HCT116 (cell line): ENCODE measurements around the gene CAPZB. TPM values are rescaled to one million over a fixed set of nuclear protein-coding genes. Genes with fewer than 3 reads are reported as not detected.

Source experiments
- ATAC-seq: fragments of 200-7000 bp; cut with Tn5 transposase; 2 replicates; pipeline ENCODE4 v1.9.1; 2020; ENCODE audit warnings: mild to moderate bottlenecking, moderate library complexity
- BruUV-seq: library from RNA; stranded (reverse); fragments of 400-500 nt; replicated peaks from 2 replicates; lab custom pipeline; 2021; lab: Mats Ljungman, UMichigan
- CTCF ChIA-PET: fragments of 300-600 bp; sonication (Branson Sonifier 250); formaldehyde crosslinking; loops from one replicate; lab custom pipeline; 2021; ENCODE audit warnings: antibody characterized with exemption; lab: Charles Lee
- POLR2A ChIA-PET: fragments of 300-600, 350-600 bp; sonication (Branson Sonifier 250); formaldehyde crosslinking; loops from one replicate; lab custom pipeline; 2021; ENCODE audit warnings: antibody characterized with exemption; lab: Charles Lee
- RAD21 ChIA-PET, 2 experiments: fragments of 300-600 bp; sonication (Branson Sonifier 250); formaldehyde crosslinking; loops; one replicate each; lab custom pipeline; 2023; ENCODE audit warnings: low total read pairs in 2 of 2; ENCODE audit not compliant: uncharacterized antibody in 2 of 2, unreplicated experiment in 2 of 2, low non-redundant PET in 1 of 2; lab: Charles Lee
- DNase-seq: peaks from one replicate; pipeline ENCODE4 v3.0.0-alpha.2; 2010; ENCODE audit warnings: low read depth, low spot score
- H2AFZ ChIP-seq: fragments of 200-600 bp; shearing (Covaris generic), sonication (generic); 2 replicates; pipeline ENCODE4 v1.6.1; 2017; ENCODE audit warnings: low read depth, mixed run types, mixed read lengths, antibody characterized with exemption, low read length; ENCODE audit not compliant: poor library complexity, severe bottlenecking
- H3K27ac ChIP-seq: 2 replicates; pipeline ENCODE4 v1.5.1; 2012; ENCODE audit warnings: low read depth, low read length
- H3K27me3 ChIP-seq: fragments of 200-600 bp; sonication (generic); 2 replicates; pipeline ENCODE4 v1.6.1; 2016; ENCODE audit warnings: mixed run types, low read length, mixed read lengths; ENCODE audit not compliant: insufficient read depth
- H3K36me3 ChIP-seq, 2 experiments: fragments of 200-500 bp in 1 of 2; fragments of 200-600 bp in 1 of 2; sonication (Bioruptor generic) in 1 of 2; sonication (generic) in 1 of 2; 2 replicates each; pipeline versions ENCODE4 v1.5.1 to v1.6.1; 2014 to 2016; ENCODE audit warnings: low read length in 2 of 2, inconsistent platforms in 1 of 2, mixed read lengths in 1 of 2, mixed run types in 1 of 2; ENCODE audit not compliant: insufficient read depth in 2 of 2, control insufficient read depth in 1 of 2
- H3K4me1 ChIP-seq, 2 experiments: fragments of 200-600 bp in 1 of 2; sonication (generic) in 1 of 2; 2 replicates each; pipeline versions ENCODE4 v1.5.1 to v1.6.1; 2012 to 2017; ENCODE audit warnings: low read length in 2 of 2, inconsistent platforms in 1 of 2, mild to moderate bottlenecking in 1 of 2, mixed read lengths in 1 of 2, mixed run types in 1 of 2, moderate library complexity in 1 of 2; ENCODE audit not compliant: insufficient read depth in 2 of 2, control insufficient read depth in 1 of 2
- H3K4me2 ChIP-seq: fragments of 200-600 bp; sonication (generic); 2 replicates; pipeline ENCODE4 v1.6.1; 2017; ENCODE audit warnings: mixed run types, low read length, mixed read lengths
- H3K4me3 ChIP-seq, 2 experiments: fragments of 200-600 bp in 1 of 2; sonication (generic) in 1 of 2; replicated peaks in 1 of 2; 2 replicates each; pipeline ENCODE4 v1.5.1; 2011 to 2016; ENCODE audit warnings: low read length in 2 of 2, control low read depth in 1 of 2, low read depth in 1 of 2, mild to moderate bottlenecking in 1 of 2, mixed read lengths in 1 of 2, mixed run types in 1 of 2
- H3K79me2 ChIP-seq: fragments of 200-600 bp; sonication (generic); 2 replicates; pipeline ENCODE4 v1.6.1; 2017; ENCODE audit warnings: mild to moderate bottlenecking, mixed run types, low read length, moderate library complexity, mixed read lengths; ENCODE audit not compliant: insufficient read depth
- H3K9ac ChIP-seq: fragments of 200-600 bp; sonication (generic); 2 replicates; pipeline ENCODE4 v1.6.1; 2016; ENCODE audit warnings: low read length, mixed read lengths
- H3K9me2 ChIP-seq: fragments of 200-600 bp; sonication (generic), shearing (Covaris generic); 2 replicates; pipeline ENCODE4 v1.6.1; 2017; ENCODE audit warnings: mixed run types, mild to moderate bottlenecking, moderate library complexity; ENCODE audit not compliant: insufficient read depth
- H3K9me3 ChIP-seq, 2 experiments: fragments of 200-500 bp in 1 of 2; fragments of 200-600 bp in 1 of 2; sonication (Bioruptor generic) in 1 of 2; sonication (generic) in 1 of 2; 2 replicates each; pipeline ENCODE4 v1.6.1; 2014 to 2017; ENCODE audit warnings: low read length in 2 of 2, mixed read lengths in 2 of 2, inconsistent platforms in 1 of 2, low read depth in 1 of 2, mild to moderate bottlenecking in 1 of 2, mixed run types in 1 of 2, moderate library complexity in 1 of 2; ENCODE audit not compliant: control insufficient read depth in 1 of 2, insufficient read depth in 1 of 2
- H4K20me1 ChIP-seq: fragments of 200-600 bp; sonication (generic), shearing (Covaris generic); 2 replicates; pipeline ENCODE4 v1.6.1; 2017; ENCODE audit warnings: mixed run types, mild to moderate bottlenecking, moderate library complexity; ENCODE audit not compliant: insufficient read depth
- CBX3 ChIP-seq: IDR thresholded peaks from 2 replicates; pipeline ENCODE4 v1.6.1; 2012; ENCODE audit warnings: low read depth
- EGR1 ChIP-seq: IDR thresholded peaks from 2 replicates; pipeline ENCODE4 v1.6.1; 2012; ENCODE audit warnings: low read depth
- ELF1 ChIP-seq: IDR thresholded peaks from 2 replicates; pipeline ENCODE4 v1.6.1; 2012; ENCODE audit warnings: low read depth, borderline replicate concordance
- EZH2 ChIP-seq: fragments of 200-600 bp; sonication (generic); IDR thresholded peaks from 2 replicates; pipeline ENCODE4 v1.6.1; 2017; ENCODE audit warnings: antibody characterized with exemption, mixed run types
- FOSL1 ChIP-seq: IDR thresholded peaks from 2 replicates; pipeline ENCODE4 v1.6.1; 2012; ENCODE audit warnings: low read depth
- JUND ChIP-seq: IDR thresholded peaks from 2 replicates; pipeline ENCODE4 v1.6.1; 2012
- RAD21 ChIP-seq: IDR thresholded peaks from 2 replicates; pipeline ENCODE4 v1.6.1; 2012; ENCODE audit warnings: low read depth, mild to moderate bottlenecking
- SP1 ChIP-seq: IDR thresholded peaks from 2 replicates; pipeline ENCODE4 v1.6.1; 2012; ENCODE audit warnings: low read depth
- YY1 ChIP-seq: IDR thresholded peaks from 2 replicates; pipeline ENCODE4 v1.6.1; 2011; ENCODE audit warnings: low read length, low read depth, moderate library complexity, mild to moderate bottlenecking; ENCODE audit not compliant: insufficient replicate concordance; ENCODE audit errors: extremely low read depth
- ZFX ChIP-seq: fragments of 450-650 bp; IDR thresholded peaks from 2 replicates; pipeline ENCODE4 v1.6.1; 2017
- intact Hi-C: fragments of 100-400 bp; cut with micrococcal nuclease; formaldehyde crosslinking; loops from 2 replicates; pipeline ENCODE4 v1.10.0; 2022
- total RNA-seq: library from RNA; stranded (reverse); gene quantifications from one replicate; pipeline ENCODE4 v1.2.1, GENCODE V29; 2021; ENCODE audit not compliant: unreplicated experiment
- TF ChIP-seq, protein P1 (sequence below), 3 experiments: fragments of 200-600 bp in 1 of 3; sonication (generic) in 1 of 3; IDR thresholded peaks in 2 of 3; conservative IDR thresholded peaks in 1 of 3; 2 replicates each; pipeline ENCODE4 v1.5.1; 2012 to 2017; ENCODE audit warnings: low read depth in 2 of 3, low read length in 2 of 3, antibody characterized with exemption in 1 of 3, borderline replicate concordance in 1 of 3, control low read depth in 1 of 3, mild to moderate bottlenecking in 1 of 3, mixed read lengths in 1 of 3, mixed run types in 1 of 3, moderate library complexity in 1 of 3; ENCODE audit not compliant: insufficient read depth in 1 of 3
- TF ChIP-seq, protein P2 (sequence below): IDR thresholded peaks from 2 replicates; pipeline ENCODE4 v1.6.1; 2012; ENCODE audit warnings: low read depth

The CAPZB gene
- total RNA-seq, 1 experiment from 2014 or later = 203 TPM

DNA sequence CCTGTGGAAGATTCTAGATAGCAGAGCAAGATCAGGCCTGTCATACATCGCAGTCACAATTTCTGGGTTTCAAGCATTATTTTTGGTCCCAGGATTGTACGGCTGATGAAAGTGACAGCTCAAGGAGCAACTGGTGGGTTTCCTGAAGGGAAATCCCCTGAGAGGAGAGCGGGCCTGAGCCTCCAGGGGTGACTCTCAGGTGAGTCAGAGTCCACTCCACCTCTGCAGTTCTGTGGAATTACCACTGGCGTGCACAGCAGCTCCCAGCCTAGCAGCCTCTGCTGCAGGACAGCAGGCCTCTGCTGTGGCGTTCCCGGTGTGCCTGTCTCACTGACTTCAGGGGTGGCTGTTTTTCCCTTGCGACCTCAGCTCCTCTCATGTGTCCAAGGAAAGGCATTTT, 148.8 kb downstream of the CAPZB start:
- DNase-seq = no peak

DNA sequence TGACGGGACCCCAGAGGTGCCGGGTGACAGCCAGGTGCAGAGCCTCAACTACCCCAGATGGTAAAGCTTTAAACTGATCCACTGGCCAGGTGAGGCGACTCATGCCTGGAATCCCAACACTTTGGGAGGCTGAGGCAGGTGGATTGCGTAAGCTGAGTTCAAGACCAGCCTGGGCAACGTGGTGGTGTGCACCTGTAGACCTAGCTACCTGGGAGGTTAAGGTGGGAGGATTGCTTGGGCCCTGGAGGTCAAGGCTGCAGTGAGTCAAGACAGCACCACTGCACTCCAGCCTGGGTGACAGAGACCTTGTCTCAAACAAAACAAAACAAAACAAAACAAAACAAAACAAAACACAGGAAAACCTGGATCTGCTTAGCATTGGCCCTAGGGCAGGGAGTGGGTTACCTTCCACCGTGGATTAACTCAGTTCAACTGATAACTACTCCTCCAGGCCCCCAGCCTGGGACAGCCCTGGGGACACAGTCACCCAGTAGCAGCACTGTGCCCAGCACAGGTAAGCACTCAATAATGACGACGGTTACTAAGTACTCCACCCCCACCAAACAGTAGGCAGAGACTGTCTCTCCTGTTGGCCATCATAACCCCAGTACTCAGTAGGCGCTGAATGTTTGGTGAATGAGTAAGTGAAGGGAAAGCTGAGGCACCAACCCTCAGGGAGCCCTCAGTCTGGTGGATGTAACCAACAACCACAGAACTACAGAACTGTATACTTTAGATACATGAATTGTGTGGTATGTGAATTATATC, 151.6 kb downstream of the CAPZB start:
- no peaks in the 10 kb centered on the region for H3K36me3 ChIP-seq
- ChIA-PET POLR2A (no interaction called here), CTCF (no interaction called here)
- intact Hi-C loops = no loop called here
- no peak overlapping the region for H3K27ac ChIP-seq
- no TSS peak for BruUV-seq
- H2AFZ ChIP-seq = no peak overlapping the region
- H3K4me2 ChIP-seq = peak overlapping the region; percentile 22
- no peak for DNase-seq
- no peaks in the 10 kb centered on the region for H3K79me2 ChIP-seq
- no peak overlapping the region for H3K9ac ChIP-seq
- no peaks in the 10 kb centered on the region for H3K27me3 ChIP-seq
- TF ChIP-seq SP1 (no peak), FOSL1 (no peak), ZFX (no peak), RAD21 (no peak), ELF1 (no peak), YY1 (no peak)
- TF ChIP-seq, protein P1, sequence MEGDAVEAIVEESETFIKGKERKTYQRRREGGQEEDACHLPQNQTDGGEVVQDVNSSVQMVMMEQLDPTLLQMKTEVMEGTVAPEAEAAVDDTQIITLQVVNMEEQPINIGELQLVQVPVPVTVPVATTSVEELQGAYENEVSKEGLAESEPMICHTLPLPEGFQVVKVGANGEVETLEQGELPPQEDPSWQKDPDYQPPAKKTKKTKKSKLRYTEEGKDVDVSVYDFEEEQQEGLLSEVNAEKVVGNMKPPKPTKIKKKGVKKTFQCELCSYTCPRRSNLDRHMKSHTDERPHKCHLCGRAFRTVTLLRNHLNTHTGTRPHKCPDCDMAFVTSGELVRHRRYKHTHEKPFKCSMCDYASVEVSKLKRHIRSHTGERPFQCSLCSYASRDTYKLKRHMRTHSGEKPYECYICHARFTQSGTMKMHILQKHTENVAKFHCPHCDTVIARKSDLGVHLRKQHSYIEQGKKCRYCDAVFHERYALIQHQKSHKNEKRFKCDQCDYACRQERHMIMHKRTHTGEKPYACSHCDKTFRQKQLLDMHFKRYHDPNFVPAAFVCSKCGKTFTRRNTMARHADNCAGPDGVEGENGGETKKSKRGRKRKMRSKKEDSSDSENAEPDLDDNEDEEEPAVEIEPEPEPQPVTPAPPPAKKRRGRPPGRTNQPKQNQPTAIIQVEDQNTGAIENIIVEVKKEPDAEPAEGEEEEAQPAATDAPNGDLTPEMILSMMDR (IDR thresholded peaks at IDR 0.05 in 2 of 3, conservative IDR thresholded peaks at IDR 0.05 in 1 of 3; ENCODE audit: borderline replicate concordance in 1 of 3, insufficient read depth in 1 of 3, low read depth in 2 of 3, low read length in 2 of 3) = no peak
- TF ChIP-seq, protein P2, sequence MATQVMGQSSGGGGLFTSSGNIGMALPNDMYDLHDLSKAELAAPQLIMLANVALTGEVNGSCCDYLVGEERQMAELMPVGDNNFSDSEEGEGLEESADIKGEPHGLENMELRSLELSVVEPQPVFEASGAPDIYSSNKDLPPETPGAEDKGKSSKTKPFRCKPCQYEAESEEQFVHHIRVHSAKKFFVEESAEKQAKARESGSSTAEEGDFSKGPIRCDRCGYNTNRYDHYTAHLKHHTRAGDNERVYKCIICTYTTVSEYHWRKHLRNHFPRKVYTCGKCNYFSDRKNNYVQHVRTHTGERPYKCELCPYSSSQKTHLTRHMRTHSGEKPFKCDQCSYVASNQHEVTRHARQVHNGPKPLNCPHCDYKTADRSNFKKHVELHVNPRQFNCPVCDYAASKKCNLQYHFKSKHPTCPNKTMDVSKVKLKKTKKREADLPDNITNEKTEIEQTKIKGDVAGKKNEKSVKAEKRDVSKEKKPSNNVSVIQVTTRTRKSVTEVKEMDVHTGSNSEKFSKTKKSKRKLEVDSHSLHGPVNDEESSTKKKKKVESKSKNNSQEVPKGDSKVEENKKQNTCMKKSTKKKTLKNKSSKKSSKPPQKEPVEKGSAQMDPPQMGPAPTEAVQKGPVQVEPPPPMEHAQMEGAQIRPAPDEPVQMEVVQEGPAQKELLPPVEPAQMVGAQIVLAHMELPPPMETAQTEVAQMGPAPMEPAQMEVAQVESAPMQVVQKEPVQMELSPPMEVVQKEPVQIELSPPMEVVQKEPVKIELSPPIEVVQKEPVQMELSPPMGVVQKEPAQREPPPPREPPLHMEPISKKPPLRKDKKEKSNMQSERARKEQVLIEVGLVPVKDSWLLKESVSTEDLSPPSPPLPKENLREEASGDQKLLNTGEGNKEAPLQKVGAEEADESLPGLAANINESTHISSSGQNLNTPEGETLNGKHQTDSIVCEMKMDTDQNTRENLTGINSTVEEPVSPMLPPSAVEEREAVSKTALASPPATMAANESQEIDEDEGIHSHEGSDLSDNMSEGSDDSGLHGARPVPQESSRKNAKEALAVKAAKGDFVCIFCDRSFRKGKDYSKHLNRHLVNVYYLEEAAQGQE = no peak
- TF ChIP-seq, all 23 proteins: peak for 0
- Histone ChIP-seq H4K20me1 (no peaks in the 10 kb centered on the region), H3K4me1 (peaks cover 30 to 48% of the 10 kb centered on the region in 2 experiments), H3K9me2 (no peaks in the 10 kb centered on the region), H3K4me3 (no peak overlapping the region), H3K9me3 (no peaks in the 10 kb centered on the region)
- ATAC-seq = 0 out of 2 replicates have a peak, but pooled peaks have one; percentile 5
- RAD21 ChIA-PET = no interaction called here

More for the DNA sequence above, 148.8 kb downstream of the CAPZB start:
- H3K9ac ChIP-seq = peak overlapping the region; percentile 24; the same call in 1 of the 2 replicates
- no TSS peak for BruUV-seq
- ChIA-PET RAD21 (no interaction called here), CTCF (no interaction called here), POLR2A (no interaction called here)
- H3K4me3 ChIP-seq = no peak overlapping the region
- H3K36me3 ChIP-seq = no peaks in the 10 kb centered on the region; a peak in 1 of 4 replicates
- no peaks in the 10 kb centered on the region for H4K20me1 ChIP-seq
- H3K9me3 ChIP-seq = no peaks in the 10 kb centered on the region
- TF ChIP-seq ZFX = 0 out of 2 replicates have a peak, but pooled peaks have one; percentile 22
- TF ChIP-seq ELF1 = no peak
- no peak for TF ChIP-seq EZH2
- TF ChIP-seq FOSL1 = peak; percentile 58
- no peak for TF ChIP-seq CBX3
- TF ChIP-seq SP1 = no peak
- no peak for TF ChIP-seq EGR1
- TF ChIP-seq JUND = peak; percentile 35; the same call in 1 of the 2 replicates
- peaks cover 34 to 55% of the 10 kb centered on the region in 2 experiments for H3K4me1 ChIP-seq
- no peak overlapping the region for H2AFZ ChIP-seq
- no peaks in the 10 kb centered on the region for H3K79me2 ChIP-seq
- no peaks in the 10 kb centered on the region for H3K9me2 ChIP-seq
- peak overlapping the region; percentile 58 for H3K4me2 ChIP-seq
- H3K27ac ChIP-seq = peak overlapping the region; percentile 6; the same call in 1 of the 2 replicates
- peak; percentile 47 for ATAC-seq
- intact Hi-C loops = no loop called here
- no peaks in the 10 kb centered on the region for H3K27me3 ChIP-seq
